ENCODE measurements around the gene ST3GAL5.

- TF ChIP-seq POLR2A (IDR thresholded peaks at IDR 0.05) (no peak), CTCF (IDR thresholded peaks at IDR 0.05) (no peak), POLR2AphosphoS5 (IDR thresholded peaks at IDR 0.05) (no peak)
Observed at GRCh38 chr2:85901155-85901554, 12.4 kb upstream of the ST3GAL5 start.
